NB4 (cell line): ENCODE measurements around the gene GLIPR1L2.

Source experiments
- MYC ChIP-seq: IDR thresholded peaks from 2 replicates; pipeline ENCODE4 v1.6.1; 2011; ENCODE audit warnings: low read depth, low read length
- POLR2A ChIP-seq: IDR thresholded peaks from 2 replicates; pipeline ENCODE4 v1.6.1; 2011; ENCODE audit warnings: mild to moderate bottlenecking; ENCODE audit not compliant: insufficient read length; ENCODE audit errors: extremely low read depth
- TF ChIP-seq, protein P1 (sequence below): IDR thresholded peaks from one replicate; pipeline ENCODE4 v1.5.1; 2012; ENCODE audit warnings: low read depth, low read length
- TF ChIP-seq, protein P2 (sequence below): IDR thresholded peaks from 2 replicates; pipeline ENCODE4 v1.6.1; 2011; ENCODE audit warnings: low read depth, low read length

DNA sequence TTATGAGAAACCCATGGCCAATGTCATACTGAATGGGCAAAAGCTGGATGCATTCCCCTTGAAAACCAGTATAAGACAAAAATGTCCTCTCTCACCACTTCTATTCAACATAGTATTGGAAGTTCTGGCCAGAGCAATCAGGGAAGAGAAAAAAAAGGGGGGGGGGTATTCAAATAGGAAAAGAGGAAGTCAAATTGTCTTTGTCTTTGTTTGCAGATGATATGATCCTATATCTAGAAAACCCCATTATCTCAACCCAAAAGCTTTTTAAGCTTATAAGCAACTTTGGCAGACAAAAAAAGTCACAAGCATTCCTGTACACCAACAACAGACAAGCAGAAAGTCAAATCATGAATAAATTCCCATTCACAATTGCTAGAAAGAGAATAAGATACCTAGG lies 36.9 kb upstream of the GLIPR1L2 start:
- TF ChIP-seq, protein P1, sequence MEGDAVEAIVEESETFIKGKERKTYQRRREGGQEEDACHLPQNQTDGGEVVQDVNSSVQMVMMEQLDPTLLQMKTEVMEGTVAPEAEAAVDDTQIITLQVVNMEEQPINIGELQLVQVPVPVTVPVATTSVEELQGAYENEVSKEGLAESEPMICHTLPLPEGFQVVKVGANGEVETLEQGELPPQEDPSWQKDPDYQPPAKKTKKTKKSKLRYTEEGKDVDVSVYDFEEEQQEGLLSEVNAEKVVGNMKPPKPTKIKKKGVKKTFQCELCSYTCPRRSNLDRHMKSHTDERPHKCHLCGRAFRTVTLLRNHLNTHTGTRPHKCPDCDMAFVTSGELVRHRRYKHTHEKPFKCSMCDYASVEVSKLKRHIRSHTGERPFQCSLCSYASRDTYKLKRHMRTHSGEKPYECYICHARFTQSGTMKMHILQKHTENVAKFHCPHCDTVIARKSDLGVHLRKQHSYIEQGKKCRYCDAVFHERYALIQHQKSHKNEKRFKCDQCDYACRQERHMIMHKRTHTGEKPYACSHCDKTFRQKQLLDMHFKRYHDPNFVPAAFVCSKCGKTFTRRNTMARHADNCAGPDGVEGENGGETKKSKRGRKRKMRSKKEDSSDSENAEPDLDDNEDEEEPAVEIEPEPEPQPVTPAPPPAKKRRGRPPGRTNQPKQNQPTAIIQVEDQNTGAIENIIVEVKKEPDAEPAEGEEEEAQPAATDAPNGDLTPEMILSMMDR = no peak
- TF ChIP-seq POLR2A (no peak), MYC (no peak)
- TF ChIP-seq, protein P2, sequence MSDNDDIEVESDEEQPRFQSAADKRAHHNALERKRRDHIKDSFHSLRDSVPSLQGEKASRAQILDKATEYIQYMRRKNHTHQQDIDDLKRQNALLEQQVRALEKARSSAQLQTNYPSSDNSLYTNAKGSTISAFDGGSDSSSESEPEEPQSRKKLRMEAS = no peak
